HEK293 (cell line): ENCODE data around the gene MYCBPAP.

Experiments
- CTCF ChIA-PET: fragments of 350-600 bp; formaldehyde crosslinking; extraction: SDS; loops from one replicate; lab custom pipeline; 2021; ENCODE audit warnings: antibody characterized with exemption; lab: Yijun Ruan, JAX
- POLR2A ChIA-PET: fragments of 300-600 bp; formaldehyde crosslinking; extraction: SDS; loops from one replicate; lab custom pipeline; 2020; ENCODE audit warnings: antibody characterized with exemption, inconsistent platforms; lab: Yijun Ruan, JAX
- H3K27ac ChIP-seq: fragments of 200-500 bp; sonication (Bioruptor generic); 2 replicates; pipeline ENCODE4 v1.5.1; 2014; ENCODE audit warnings: low read depth, low read length, control low read depth, inconsistent platforms; ENCODE audit errors: extremely low read depth
- H3K36me3 ChIP-seq, 2 experiments: fragments of 200-500 bp in 1 of 2; sonication (Bioruptor generic) in 1 of 2; 1 replicate in 1 of 2; 2 replicates in 1 of 2; pipeline ENCODE4 v1.5.1; 2014 to 2017; ENCODE audit warnings: inconsistent platforms in 2 of 2, low read length in 2 of 2; ENCODE audit not compliant: control insufficient read depth in 2 of 2, insufficient read depth in 1 of 2
- H3K4me1 ChIP-seq: fragments of 200-500 bp; sonication (Bioruptor generic); 2 replicates; pipeline ENCODE4 v1.5.1; 2014; ENCODE audit warnings: mild to moderate bottlenecking, low read length, inconsistent platforms; ENCODE audit not compliant: control insufficient read depth, insufficient read depth
- H3K4me3 ChIP-seq: 2 replicates; pipeline ENCODE4 v1.5.1; 2011; ENCODE audit warnings: low read depth, mild to moderate bottlenecking, control low read depth, low read length, moderate library complexity
- H3K9me3 ChIP-seq: fragments of 200-500 bp; sonication (Bioruptor generic); 2 replicates; pipeline ENCODE4 v1.5.1; 2014; ENCODE audit warnings: low read depth, low read length, inconsistent platforms; ENCODE audit not compliant: control insufficient read depth, insufficient read depth
- GLI2 ChIP-seq: fragments of 450-650 bp; formaldehyde crosslinking; IDR thresholded peaks from 2 replicates; pipeline ENCODE4; 2017; ENCODE audit warnings: missing biosample characterization, missing genetic modification characterization, low read depth, borderline replicate concordance
- MYNN ChIP-seq: fragments of 450-650 bp; formaldehyde crosslinking; IDR thresholded peaks from 2 replicates; pipeline ENCODE4 v1.5.1; 2016; ENCODE audit warnings: missing biosample characterization, missing genetic modification characterization, borderline replicate concordance
- SETDB1 ChIP-seq: IDR thresholded peaks from one replicate; pipeline ENCODE4 v1.6.1; 2017; ENCODE audit warnings: mild to moderate bottlenecking, low read length, moderate library complexity, mixed read lengths; ENCODE audit not compliant: insufficient read length
- ZBTB17 ChIP-seq: fragments of 450-650 bp; formaldehyde crosslinking; IDR thresholded peaks from 2 replicates; pipeline ENCODE4 v1.5.1; 2016; ENCODE audit warnings: missing biosample characterization, missing genetic modification characterization
- ZBTB44 ChIP-seq: fragments of 450-650 bp; IDR thresholded peaks from 2 replicates; pipeline ENCODE4 v1.5.1; 2018; ENCODE audit warnings: missing biosample characterization, mild to moderate bottlenecking, missing genetic modification characterization
- ZBTB6 ChIP-seq: fragments of 450-650 bp; formaldehyde crosslinking; IDR thresholded peaks from 2 replicates; pipeline ENCODE4 v1.5.1; 2017; ENCODE audit warnings: missing biosample characterization, missing genetic modification characterization
- ZBTB8A ChIP-seq: fragments of 450-650 bp; formaldehyde crosslinking; IDR thresholded peaks from 2 replicates; pipeline ENCODE4 v1.5.1; 2016; ENCODE audit warnings: missing biosample characterization, missing genetic modification characterization
- ZNF121 ChIP-seq: fragments of 450-650 bp; formaldehyde crosslinking; IDR thresholded peaks from 2 replicates; pipeline ENCODE4 v1.5.1; 2016; ENCODE audit warnings: missing biosample characterization, missing genetic modification characterization
- ZNF140 ChIP-seq: fragments of 450-650 bp; formaldehyde crosslinking; IDR thresholded peaks from 2 replicates; pipeline ENCODE4 v1.5.1; 2016; ENCODE audit warnings: missing biosample characterization, missing genetic modification characterization
- ZNF148 ChIP-seq: fragments of 450-650 bp; formaldehyde crosslinking; IDR thresholded peaks from 2 replicates; pipeline ENCODE4 v1.5.0; 2017; ENCODE audit warnings: missing biosample characterization, missing genetic modification characterization, borderline replicate concordance
- ZNF26 ChIP-seq: fragments of 450-650 bp; formaldehyde crosslinking; IDR thresholded peaks from 2 replicates; pipeline ENCODE4 v1.5.1; 2016; ENCODE audit warnings: missing biosample characterization, missing genetic modification characterization
- ZNF449 ChIP-seq: fragments of 450-650 bp; formaldehyde crosslinking; IDR thresholded peaks from 2 replicates; pipeline ENCODE4 v1.5.1; 2017; ENCODE audit warnings: missing biosample characterization, mild to moderate bottlenecking, missing genetic modification characterization, moderate library complexity
- ZNF521 ChIP-seq: fragments of 450-650 bp; formaldehyde crosslinking; IDR thresholded peaks from 2 replicates; pipeline ENCODE4 v1.5.1; 2017; ENCODE audit warnings: missing biosample characterization, mild to moderate bottlenecking, missing genetic modification characterization
- ZNF585B ChIP-seq: fragments of 450-650 bp; formaldehyde crosslinking; IDR thresholded peaks from 2 replicates; pipeline ENCODE4 v1.5.1; 2016; ENCODE audit warnings: missing biosample characterization, missing genetic modification characterization
- ZNF596 ChIP-seq: fragments of 450-650 bp; IDR thresholded peaks from 2 replicates; pipeline ENCODE4 v1.5.0; 2018; ENCODE audit warnings: missing biosample characterization, mild to moderate bottlenecking, missing genetic modification characterization, moderate library complexity
- ZNF792 ChIP-seq: fragments of 450-650 bp; formaldehyde crosslinking; IDR thresholded peaks from 2 replicates; pipeline ENCODE4 v1.5.1; 2016; ENCODE audit warnings: missing biosample characterization, missing genetic modification characterization
- ZNF837 ChIP-seq: fragments of 450-650 bp; formaldehyde crosslinking; IDR thresholded peaks from 2 replicates; pipeline ENCODE4 v1.5.1; 2016; ENCODE audit warnings: missing biosample characterization, missing genetic modification characterization

The MYCBPAP gene

GRCh38 chr17:50579399-50579798, 71.2 kb downstream of the MYCBPAP start:
- Histone ChIP-seq H3K27ac (no peak overlapping the region), H3K4me1 (no peaks in the 10 kb centered on the region), H3K36me3 (no peaks in the 10 kb centered on the region), H3K4me3 (no peak overlapping the region), H3K9me3 (no peaks in the 10 kb centered on the region)
- ChIA-PET CTCF (interaction anchor here (0.7 kb wide), 1 partner anchor 203 kb away, joined by 3 read pairs; no protein-coding TSS in a partner anchor), POLR2A (no interaction called here)
- TF ChIP-seq ZNF596 (no peak), SETDB1 (no peak), ZNF121 (tag by site-specific recombination) (no peak), ZNF837 (tag by site-specific recombination) (no peak), GLI2 (tag by site-specific recombination) (no peak), ZNF585B (tag by site-specific recombination) (no peak), ZNF140 (tag by site-specific recombination) (no peak), ZNF26 (tag by site-specific recombination) (no peak), MYNN (tag by site-specific recombination) (no peak)

GRCh38 chr17:50580646-50581045, 72.4 kb downstream of the MYCBPAP start:
- POLR2A ChIA-PET = no interaction called here
- CTCF ChIA-PET = no interaction called here

More at GRCh38 chr17:50580646-50581045, 72.4 kb downstream of the MYCBPAP start:
- Histone ChIP-seq H3K4me1 (no peaks in the 10 kb centered on the region), H3K27ac (no peak overlapping the region), H3K4me3 (no peak overlapping the region), H3K9me3 (no peaks in the 10 kb centered on the region), H3K36me3 (no peaks in the 10 kb centered on the region)
- TF ChIP-seq ZNF449 (tag by site-specific recombination) (no peak), ZBTB8A (tag by site-specific recombination) (no peak), ZNF148 (tag by site-specific recombination) (no peak), ZNF521 (no peak), ZBTB17 (tag by site-specific recombination) (no peak), ZNF792 (tag by site-specific recombination) (no peak), ZBTB44 (tag by site-specific recombination) (no peak), ZBTB6 (tag by site-specific recombination) (no peak)
